Liver (tissue), 9 donors: ENCODE measurements around the gene MTURN. TPM values are rescaled to one million over a fixed set of nuclear protein-coding genes. Genes with fewer than 3 reads are reported as not detected.

Experiments
- DNase-seq: peaks from one replicate; pipeline ENCODE4 v3.0.0-alpha.2; 2017; ENCODE audit warnings: low spot score
- H3K27ac ChIP-seq, 2 donors: one replicate each; pipeline ENCODE4 v1.7.0; 2013; ENCODE audit warnings: inconsistent platforms in 2 of 2, low read length in 2 of 2, control low read depth in 1 of 2, low read depth in 1 of 2, mild to moderate bottlenecking in 1 of 2
- H3K27me3 ChIP-seq, 4 donors: one replicate each; pipeline versions ENCODE4 v1.6.1 to v1.7.0; 2013; ENCODE audit warnings: low read length in 3 of 4, inconsistent platforms in 1 of 4, mild to moderate bottlenecking in 1 of 4, moderate library complexity in 1 of 4; ENCODE audit not compliant: control insufficient read depth in 4 of 4, insufficient read depth in 4 of 4
- H3K36me3 ChIP-seq, 4 donors: one replicate each; pipeline versions ENCODE4 v1.6.1 to v1.7.0; 2013; ENCODE audit warnings: low read length in 3 of 4, mild to moderate bottlenecking in 3 of 4, low read depth in 1 of 4, moderate library complexity in 1 of 4; ENCODE audit not compliant: control insufficient read depth in 4 of 4, insufficient read depth in 3 of 4
- H3K4me1 ChIP-seq, 4 donors: one replicate each; pipeline versions ENCODE4 v1.6.1 to v1.7.0; 2013; ENCODE audit warnings: low read length in 3 of 4, mild to moderate bottlenecking in 3 of 4, moderate library complexity in 1 of 4; ENCODE audit not compliant: control insufficient read depth in 4 of 4, insufficient read depth in 4 of 4
- H3K4me3 ChIP-seq, 3 donors: one replicate each; pipeline versions ENCODE4 v1.6.1 to v1.7.0; 2013; ENCODE audit warnings: low read length in 3 of 3, control low read depth in 1 of 3, low read depth in 1 of 3, mild to moderate bottlenecking in 1 of 3
- H3K9ac ChIP-seq, 2 donors: one replicate each; pipeline ENCODE4 v1.7.0; 2013; ENCODE audit warnings: low read length in 2 of 2, mild to moderate bottlenecking in 2 of 2, moderate library complexity in 2 of 2, control low read depth in 1 of 2, low read depth in 1 of 2
- H3K9me3 ChIP-seq, 4 donors: one replicate each; pipeline versions ENCODE4 v1.6.1 to v1.7.0; 2013; ENCODE audit warnings: low read length in 3 of 4; ENCODE audit not compliant: control insufficient read depth in 4 of 4
- CTCF ChIP-seq: fragments of 150-350 bp; IDR thresholded peaks from 2 replicates; pipeline ENCODE4 v1.5.1; 2017; ENCODE audit warnings: improper control_type of control experiment, low read depth, low read length; ENCODE audit not compliant: missing input control
- EGR1 ChIP-seq, 2 donors: IDR thresholded peaks; 2 replicates each; pipeline ENCODE4 v1.6.1; 2016 to 2018; ENCODE audit warnings: antibody characterized with exemption in 2 of 2, low read depth in 2 of 2
- FOXA1 ChIP-seq: IDR thresholded peaks from 2 replicates; pipeline ENCODE4 v1.6.1; 2016; ENCODE audit warnings: antibody characterized with exemption
- FOXA2 ChIP-seq: IDR thresholded peaks from 2 replicates; pipeline ENCODE4 v1.6.1; 2016; ENCODE audit warnings: antibody characterized with exemption
- GABPA ChIP-seq, 2 donors: IDR thresholded peaks in 1 of 2; conservative IDR thresholded peaks in 1 of 2; 2 replicates each; pipeline ENCODE4 v1.6.1; 2016; ENCODE audit warnings: antibody characterized with exemption in 2 of 2, mild to moderate bottlenecking in 1 of 2, moderate library complexity in 1 of 2
- HNF4A ChIP-seq, 2 donors: conservative IDR thresholded peaks; 2 replicates each; pipeline ENCODE4 v1.6.1; 2016; ENCODE audit warnings: antibody characterized with exemption in 2 of 2, mild to moderate bottlenecking in 2 of 2
- HNF4G ChIP-seq: IDR thresholded peaks from 2 replicates; pipeline ENCODE4 v1.6.1; 2016; ENCODE audit warnings: antibody characterized with exemption
- JUND ChIP-seq, 2 donors: IDR thresholded peaks; 2 replicates each; pipeline ENCODE4 v1.6.1; 2016; ENCODE audit warnings: antibody characterized with exemption in 2 of 2
- MAX ChIP-seq: IDR thresholded peaks from 2 replicates; pipeline ENCODE4 v1.6.1; 2016; ENCODE audit warnings: antibody characterized with exemption
- NR2F2 ChIP-seq: IDR thresholded peaks from 2 replicates; pipeline ENCODE4 v1.6.1; 2016; ENCODE audit warnings: antibody characterized with exemption
- RAD21 ChIP-seq, 2 donors: IDR thresholded peaks; 2 replicates each; pipeline ENCODE4 v1.6.1; 2016; ENCODE audit warnings: antibody characterized with exemption in 2 of 2, mild to moderate bottlenecking in 2 of 2
- RXRA ChIP-seq, 2 donors: IDR thresholded peaks; 2 replicates each; pipeline ENCODE4 v1.6.1; 2017 to 2018; ENCODE audit warnings: antibody characterized with exemption in 2 of 2, mild to moderate bottlenecking in 1 of 2
- TAF1 ChIP-seq: conservative IDR thresholded peaks from 2 replicates; pipeline ENCODE4 v1.6.1; 2016; ENCODE audit warnings: antibody characterized with exemption, mild to moderate bottlenecking
- YY1 ChIP-seq: IDR thresholded peaks from 2 replicates; pipeline ENCODE4 v1.6.1; 2016; ENCODE audit warnings: antibody characterized with exemption, mild to moderate bottlenecking
- WGBS: extraction: QIAGEN DNeasy Blood & Tissue Kit; methylation state at CpG from one replicate; pipeline ENCODE4 v1.1.7; 2013; 5-methylcytosine and 5-hydroxymethylcytosine counted together
- polyA plus RNA-seq, 2 donors: library from polyadenylated mRNA; stranded (reverse) in 1 of 2; unstranded in 1 of 2; fragments of 200-250 nt in 1 of 2; fragments of >200 nt in 1 of 2; fragmentation: Nextera tagmentation in 1 of 2; extraction: Ambion mirVana in 1 of 2; gene quantifications; one replicate each; pipeline versions ENCODE4 v1.2.1 to v1.2.3, GENCODE V29; 2013 to 2015
- total RNA-seq, 2 donors: library from RNA; depleted of rRNA; stranded (reverse); fragments of >200 nt; gene quantifications; one replicate each; pipeline ENCODE4 v1.2.3, GENCODE V29; 2014
- TF ChIP-seq, protein P1 (sequence below): IDR thresholded peaks from 2 replicates; pipeline ENCODE4 v1.6.1; 2016; ENCODE audit warnings: antibody characterized with exemption, mild to moderate bottlenecking
- TF ChIP-seq, protein P2 (sequence below): IDR thresholded peaks from 2 replicates; pipeline ENCODE4 v1.6.1; 2016; ENCODE audit warnings: antibody characterized with exemption
- donor health status: healthy.
- donor health status: healthy.
- donor health status: healthy.
- donor health status: healthy.
- donor health status: healthy.

The MTURN gene
- total and polyA plus RNA-seq, 4 donors: 2.4 to 14.4 (median 6.1) TPM

DNA sequence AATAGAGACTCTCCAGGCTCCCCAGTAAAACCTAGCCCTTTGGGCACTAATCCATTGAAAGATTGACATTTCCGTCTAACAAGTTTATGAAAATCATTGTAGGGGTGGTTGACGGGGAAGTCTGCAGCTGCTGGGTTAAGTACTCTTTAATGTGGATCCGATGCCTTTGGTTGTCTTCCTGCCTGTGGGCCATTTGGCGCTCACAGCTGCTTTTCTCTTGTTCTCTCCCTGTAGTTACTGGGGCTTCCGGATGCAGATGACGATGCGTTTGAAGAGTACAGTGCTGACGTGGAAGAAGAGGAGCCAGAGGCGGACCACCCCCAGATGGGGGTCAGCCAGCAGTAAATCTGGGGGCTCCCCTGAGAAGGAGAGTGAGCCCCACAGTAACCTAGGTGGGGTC, 22.4 kb downstream of the MTURN start:
- 93% methylated on average over 9 of the region's 9 CpGs for WGBS
- Histone ChIP-seq H3K36me3 (no peaks in the 10 kb centered on the region), H3K27ac (no peak overlapping the region)

DNA sequence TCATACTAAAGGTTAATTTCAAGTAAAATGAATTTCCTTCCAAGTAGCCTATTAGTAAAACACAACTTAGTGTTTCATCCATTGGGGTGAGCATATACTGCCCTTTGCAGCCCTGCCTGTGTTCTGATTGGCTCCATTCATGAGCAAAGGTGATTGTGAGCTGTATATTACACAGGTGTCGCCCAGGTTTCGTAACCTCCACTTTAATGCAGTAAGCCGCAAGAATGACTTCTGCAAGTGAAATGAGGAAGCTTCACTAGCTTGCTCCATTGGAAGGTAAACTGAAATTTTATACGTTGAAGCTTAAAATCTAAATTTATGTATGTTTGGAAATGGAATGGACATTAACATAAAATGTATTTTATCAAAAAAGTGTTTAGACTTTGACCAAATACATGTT, 24.4 kb downstream of the MTURN start:
- H3K9ac ChIP-seq: no peak overlapping the region
- H3K36me3 ChIP-seq: no peaks in the 10 kb centered on the region
- DNase-seq: no peak
- no peaks in the 10 kb centered on the region for H3K9me3 ChIP-seq
- no peaks in the 10 kb centered on the region for H3K27me3 ChIP-seq
- H3K27ac ChIP-seq: no peak overlapping the region
- WGBS: 84% methylated on average over 4 of the region's 4 CpGs
- no peaks in the 10 kb centered on the region for H3K4me1 ChIP-seq
- no peak overlapping the region for H3K4me3 ChIP-seq
- no peak for TF ChIP-seq HNF4A (conservative IDR thresholded peaks at IDR 0.05)
- TF ChIP-seq GABPA (IDR thresholded peaks at IDR 0.05 in 1 of 2, conservative IDR thresholded peaks at IDR 0.05 in 1 of 2): no peak
- no peak for TF ChIP-seq RAD21 (IDR thresholded peaks at IDR 0.05)
- TF ChIP-seq TAF1: no peak
- no peak for TF ChIP-seq MAX
- TF ChIP-seq, protein P1, sequence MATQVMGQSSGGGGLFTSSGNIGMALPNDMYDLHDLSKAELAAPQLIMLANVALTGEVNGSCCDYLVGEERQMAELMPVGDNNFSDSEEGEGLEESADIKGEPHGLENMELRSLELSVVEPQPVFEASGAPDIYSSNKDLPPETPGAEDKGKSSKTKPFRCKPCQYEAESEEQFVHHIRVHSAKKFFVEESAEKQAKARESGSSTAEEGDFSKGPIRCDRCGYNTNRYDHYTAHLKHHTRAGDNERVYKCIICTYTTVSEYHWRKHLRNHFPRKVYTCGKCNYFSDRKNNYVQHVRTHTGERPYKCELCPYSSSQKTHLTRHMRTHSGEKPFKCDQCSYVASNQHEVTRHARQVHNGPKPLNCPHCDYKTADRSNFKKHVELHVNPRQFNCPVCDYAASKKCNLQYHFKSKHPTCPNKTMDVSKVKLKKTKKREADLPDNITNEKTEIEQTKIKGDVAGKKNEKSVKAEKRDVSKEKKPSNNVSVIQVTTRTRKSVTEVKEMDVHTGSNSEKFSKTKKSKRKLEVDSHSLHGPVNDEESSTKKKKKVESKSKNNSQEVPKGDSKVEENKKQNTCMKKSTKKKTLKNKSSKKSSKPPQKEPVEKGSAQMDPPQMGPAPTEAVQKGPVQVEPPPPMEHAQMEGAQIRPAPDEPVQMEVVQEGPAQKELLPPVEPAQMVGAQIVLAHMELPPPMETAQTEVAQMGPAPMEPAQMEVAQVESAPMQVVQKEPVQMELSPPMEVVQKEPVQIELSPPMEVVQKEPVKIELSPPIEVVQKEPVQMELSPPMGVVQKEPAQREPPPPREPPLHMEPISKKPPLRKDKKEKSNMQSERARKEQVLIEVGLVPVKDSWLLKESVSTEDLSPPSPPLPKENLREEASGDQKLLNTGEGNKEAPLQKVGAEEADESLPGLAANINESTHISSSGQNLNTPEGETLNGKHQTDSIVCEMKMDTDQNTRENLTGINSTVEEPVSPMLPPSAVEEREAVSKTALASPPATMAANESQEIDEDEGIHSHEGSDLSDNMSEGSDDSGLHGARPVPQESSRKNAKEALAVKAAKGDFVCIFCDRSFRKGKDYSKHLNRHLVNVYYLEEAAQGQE: no peak
- no peak for TF ChIP-seq FOXA2
- no peak for TF ChIP-seq NR2F2
- TF ChIP-seq YY1: no peak
- no peak for TF ChIP-seq CTCF
- no peak for TF ChIP-seq JUND (IDR thresholded peaks at IDR 0.05)
- TF ChIP-seq EGR1 (IDR thresholded peaks at IDR 0.05; ENCODE audit: low read depth in 2 of 2): no peak
- no peak for TF ChIP-seq RXRA (IDR thresholded peaks at IDR 0.05)

More for the DNA sequence above, 22.4 kb downstream of the MTURN start:
- DNase-seq: no peak
- no peaks in the 10 kb centered on the region for H3K4me1 ChIP-seq
- no peak for TF ChIP-seq FOXA2
- TF ChIP-seq RAD21 (IDR thresholded peaks at IDR 0.05): no peak
- TF ChIP-seq EGR1 (IDR thresholded peaks at IDR 0.05; ENCODE audit: low read depth in 2 of 2): no peak
- no peak for TF ChIP-seq FOXA1
- TF ChIP-seq TAF1: no peak
- no peak for TF ChIP-seq JUND (IDR thresholded peaks at IDR 0.05)
- TF ChIP-seq, protein P2, sequence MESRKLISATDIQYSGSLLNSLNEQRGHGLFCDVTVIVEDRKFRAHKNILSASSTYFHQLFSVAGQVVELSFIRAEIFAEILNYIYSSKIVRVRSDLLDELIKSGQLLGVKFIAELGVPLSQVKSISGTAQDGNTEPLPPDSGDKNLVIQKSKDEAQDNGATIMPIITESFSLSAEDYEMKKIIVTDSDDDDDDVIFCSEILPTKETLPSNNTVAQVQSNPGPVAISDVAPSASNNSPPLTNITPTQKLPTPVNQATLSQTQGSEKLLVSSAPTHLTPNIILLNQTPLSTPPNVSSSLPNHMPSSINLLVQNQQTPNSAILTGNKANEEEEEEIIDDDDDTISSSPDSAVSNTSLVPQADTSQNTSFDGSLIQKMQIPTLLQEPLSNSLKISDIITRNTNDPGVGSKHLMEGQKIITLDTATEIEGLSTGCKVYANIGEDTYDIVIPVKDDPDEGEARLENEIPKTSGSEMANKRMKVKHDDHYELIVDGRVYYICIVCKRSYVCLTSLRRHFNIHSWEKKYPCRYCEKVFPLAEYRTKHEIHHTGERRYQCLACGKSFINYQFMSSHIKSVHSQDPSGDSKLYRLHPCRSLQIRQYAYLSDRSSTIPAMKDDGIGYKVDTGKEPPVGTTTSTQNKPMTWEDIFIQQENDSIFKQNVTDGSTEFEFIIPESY: no peak
- no peak for TF ChIP-seq MAX
- TF ChIP-seq HNF4A (conservative IDR thresholded peaks at IDR 0.05): no peak
- no peak for TF ChIP-seq CTCF
- TF ChIP-seq YY1: no peak
- TF ChIP-seq HNF4G: no peak
- TF ChIP-seq NR2F2: no peak
- H3K4me3 ChIP-seq: no peak overlapping the region
- no peaks in the 10 kb centered on the region for H3K27me3 ChIP-seq
- H3K9ac ChIP-seq: no peak overlapping the region
- no peaks in the 10 kb centered on the region for H3K9me3 ChIP-seq
